HG03460 (cell line): ENCODE results near the gene HMGB1.

Experiments used
- ATAC-seq: cut with Tn5 transposase; IDR thresholded peaks from one replicate; pipeline ENCODE4 v1.9.1; 2021; ENCODE audit not compliant: unreplicated experiment

The HMGB1 gene

GRCh38 chr13:30435911-30436451, 29.8 kb downstream of the HMGB1 start:
- ATAC-seq: no peak

GRCh38 chr13:30431269-30431940, 34.3 kb downstream of the HMGB1 start:
- no peak for ATAC-seq

GRCh38 chr13:30429721-30430694, 35.7 kb downstream of the HMGB1 start:
- ATAC-seq: peak; percentile 63

GRCh38 chr13:30429235-30429634, 36.5 kb downstream of the HMGB1 start:
- no peak for ATAC-seq

GRCh38 chr13:30423891-30424290, 41.8 kb downstream of the HMGB1 start:
- ATAC-seq: no peak

GRCh38 chr13:30422054-30422839, 43.5 kb downstream of the HMGB1 start, which contains the start of gene UBE2L5:
UBE2L5 (plus strand) TSS chr13:30422493; CDS start chr13:30427991, 5,498 bp downstream.
- ATAC-seq: peak; percentile 61

GRCh38 chr13:30421093-30422053, 44.4 kb downstream of the HMGB1 start:
- peak; percentile 41 for ATAC-seq

- no peak for ATAC-seq
These were observed 46.8 kb downstream of the HMGB1 start for GRCh38 chr13:30418717-30419459.

GRCh38 chr13:30418075-30418716, 47.5 kb downstream of the HMGB1 start:
- ATAC-seq: no peak

- ATAC-seq: no peak
These were observed 49.3 kb downstream of the HMGB1 start for GRCh38 chr13:30416471-30416870.

GRCh38 chr13:30415430-30416030, 50.2 kb downstream of the HMGB1 start:
- peak; percentile 55 for ATAC-seq

- ATAC-seq: no peak
These were observed 51.9 kb downstream of the HMGB1 start for GRCh38 chr13:30413842-30414241.

- ATAC-seq: no peak
These were observed 53.4 kb downstream of the HMGB1 start for GRCh38 chr13:30412346-30412745.

GRCh38 chr13:30410705-30411125, 55.0 kb downstream of the HMGB1 start:
- ATAC-seq: no peak

GRCh38 chr13:30409886-30410704, 55.6 kb downstream of the HMGB1 start:
- ATAC-seq: no peak

GRCh38 chr13:30408319-30409101, 57.2 kb downstream of the HMGB1 start:
- ATAC-seq: peak; percentile 89
